GM18498 (cell line): ENCODE results near the gene SPSB3.
A peak's percentile ranks its signal among the peaks of the same experiment; 100 is the strongest.

Experiments
- ATAC-seq: cut with Tn5 transposase; IDR thresholded peaks from one replicate; pipeline ENCODE4 v1.9.1; 2021; ENCODE audit warnings: mild to moderate bottlenecking, moderate library complexity; ENCODE audit not compliant: unreplicated experiment

Gene SPSB3

DNA sequence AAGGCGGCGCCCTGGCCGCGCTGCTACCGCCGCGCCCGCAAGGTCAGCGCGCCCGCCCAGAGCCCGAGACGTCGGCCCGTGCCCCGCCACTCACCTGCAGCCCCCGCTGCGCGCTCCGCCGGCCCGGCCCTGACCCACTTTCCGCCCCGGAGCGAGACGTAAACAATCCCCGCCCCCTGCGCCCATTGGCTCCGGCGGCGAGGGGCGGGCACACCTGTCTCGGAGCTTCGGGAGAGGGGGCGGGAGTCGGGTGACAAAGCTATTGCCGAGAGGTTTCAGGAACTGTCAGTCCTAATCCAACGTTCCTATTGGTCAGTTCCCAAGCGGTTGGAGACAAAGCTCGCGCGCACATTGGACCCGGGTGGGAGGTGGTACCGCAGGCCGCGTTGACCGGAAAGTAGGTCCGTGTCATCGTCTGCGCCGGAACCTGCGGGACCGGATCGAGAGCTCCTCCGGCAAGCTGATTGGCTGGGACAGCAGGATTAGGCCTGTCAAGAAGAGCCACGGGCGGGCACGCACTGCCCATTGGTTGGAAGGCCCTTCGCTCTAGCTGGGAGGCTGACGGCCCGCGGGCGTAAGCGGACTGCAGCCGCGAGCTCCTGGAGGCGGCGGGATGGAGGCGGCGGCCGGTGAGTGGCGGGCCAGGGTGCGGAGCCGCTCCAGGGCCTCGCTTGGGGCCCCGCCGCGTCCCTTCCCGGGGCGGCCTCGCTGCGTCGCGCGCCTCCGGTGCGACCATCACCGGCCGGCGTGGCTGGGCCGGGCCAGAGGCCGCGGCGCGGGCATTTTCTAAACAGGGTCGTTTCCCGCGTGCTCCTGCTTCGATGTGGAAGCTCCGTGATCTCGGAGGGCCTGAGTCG, at the start of gene SPSB3, which contains the start of gene NUBP2:
TSS of gene SPSB3 (minus strand) at position 164 of the 857 bp plus-strand sequence. CDS start 1,088 bp downstream, outside the sequence.
TSS of gene NUBP2 (plus strand) at position 553 of the 857 bp plus-strand sequence. CDS start at position 614, 61 bp downstream.
- ATAC-seq = peak; percentile 85

DNA sequence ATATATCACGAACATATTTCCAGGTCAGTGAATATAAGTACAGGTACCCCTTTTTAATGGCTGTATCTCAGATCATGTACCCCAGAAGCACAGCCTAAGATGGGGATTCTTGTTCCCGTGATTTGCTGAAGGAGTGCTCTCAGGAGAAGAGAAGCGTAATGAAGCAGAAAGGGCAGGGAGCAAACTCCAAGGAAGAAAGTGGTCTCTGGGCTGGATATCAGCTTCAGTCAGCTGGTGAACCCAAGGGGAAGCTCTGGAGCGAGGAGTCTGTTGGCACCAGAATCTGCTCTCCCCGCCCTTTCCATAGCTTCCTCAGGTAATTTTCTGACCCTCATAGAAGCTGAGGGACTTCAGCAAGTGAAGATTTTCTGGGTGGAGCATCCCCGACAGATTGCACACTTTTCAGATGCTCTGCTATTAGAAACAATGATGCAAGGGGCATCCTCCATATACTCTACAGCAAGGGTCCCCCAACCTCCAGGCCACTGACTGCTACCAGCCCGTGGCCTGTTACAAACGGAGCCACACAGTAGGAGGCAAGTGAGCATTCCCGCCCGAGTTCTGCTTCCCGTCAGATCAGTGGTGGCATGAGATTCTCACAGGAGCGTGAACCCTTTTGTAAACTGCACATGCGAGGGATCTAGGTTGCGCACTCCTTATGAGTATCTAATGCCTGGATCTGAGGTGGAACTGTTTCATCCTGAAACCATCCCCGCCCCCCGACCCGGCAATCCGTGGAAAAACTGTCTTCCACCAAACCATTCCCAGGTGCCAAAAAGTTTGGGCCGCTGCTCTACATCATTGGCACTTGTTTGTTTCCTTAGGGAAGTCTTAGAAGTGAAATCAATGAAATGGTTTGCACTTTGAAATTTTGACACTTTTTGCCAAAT, 49.1 kb upstream of the SPSB3 start:
- no peak for ATAC-seq

DNA sequence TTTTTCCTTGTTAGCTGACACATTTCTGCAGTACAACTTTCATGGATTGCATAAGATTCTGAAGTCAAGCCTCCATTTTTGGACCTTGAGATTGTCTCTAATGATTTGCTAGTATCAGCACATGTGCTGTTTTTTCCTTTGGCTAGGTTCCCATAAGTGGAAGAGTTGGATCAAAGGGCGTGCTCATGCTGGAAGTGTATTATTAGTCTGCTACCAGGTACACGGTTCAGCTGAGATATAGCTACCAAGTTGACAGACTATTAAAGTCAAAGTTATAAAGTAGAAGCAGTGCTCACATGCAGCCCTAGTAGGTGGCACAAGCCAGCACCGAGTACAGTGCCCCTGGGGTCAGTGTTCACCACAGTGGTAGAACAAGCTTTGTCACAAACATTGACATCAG, 47.8 kb upstream of the SPSB3 start:
- ATAC-seq = no peak

DNA sequence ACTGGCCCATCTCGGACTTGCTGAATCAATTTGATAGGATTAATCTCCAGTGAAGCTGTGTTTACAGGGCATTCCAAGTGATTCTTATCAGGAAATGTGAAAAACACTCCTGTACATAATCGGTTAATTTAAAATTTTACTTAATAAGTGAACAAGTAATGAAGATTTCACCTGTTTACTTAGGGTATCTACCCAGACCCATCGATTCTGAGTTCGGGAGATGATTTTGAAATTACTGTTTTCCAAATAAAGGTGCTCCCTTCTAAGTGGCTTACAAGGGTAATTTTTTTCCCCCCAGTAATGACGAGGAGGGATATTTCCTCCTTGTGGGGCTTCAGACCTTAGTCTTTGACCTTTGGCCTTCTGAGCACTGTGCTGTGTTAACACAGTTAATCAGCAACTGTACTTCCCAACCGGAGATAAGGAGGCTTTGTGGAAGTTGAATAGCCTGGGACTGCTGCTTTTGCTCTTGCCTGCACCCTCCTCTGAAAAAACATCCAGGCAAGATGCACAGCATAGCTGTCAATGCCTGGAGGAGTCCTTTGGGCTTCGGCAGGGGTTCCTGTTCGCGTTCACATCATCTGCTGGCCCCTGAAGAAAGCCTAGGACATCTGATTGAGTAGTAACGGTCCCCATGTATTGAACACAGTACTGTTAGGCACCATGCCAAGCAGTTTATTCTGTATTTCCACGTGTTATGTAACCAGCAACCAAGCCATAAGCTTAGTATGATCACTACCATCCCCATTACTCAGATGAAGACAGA, 46.5 kb upstream of the SPSB3 start:
- no peak for ATAC-seq

- ATAC-seq = peak; percentile 88
Measured at GRCh38 chr16:1826691-1827573, 44.6 kb upstream of the SPSB3 start, which contains the start of the genes FAHD1 and HAGH. FAHD1 (plus strand) TSS chr16:1827206; CDS start chr16:1827239, 33 bp downstream. HAGH (minus strand) TSS chr16:1826825; CDS start chr16:1826787, 38 bp downstream.

GRCh38 chr16:1825864-1826690, 43.7 kb upstream of the SPSB3 start:
- ATAC-seq = peak; percentile 60

- no peak for ATAC-seq
Measured at GRCh38 chr16:1825381-1825863, 43.1 kb upstream of the SPSB3 start.

DNA sequence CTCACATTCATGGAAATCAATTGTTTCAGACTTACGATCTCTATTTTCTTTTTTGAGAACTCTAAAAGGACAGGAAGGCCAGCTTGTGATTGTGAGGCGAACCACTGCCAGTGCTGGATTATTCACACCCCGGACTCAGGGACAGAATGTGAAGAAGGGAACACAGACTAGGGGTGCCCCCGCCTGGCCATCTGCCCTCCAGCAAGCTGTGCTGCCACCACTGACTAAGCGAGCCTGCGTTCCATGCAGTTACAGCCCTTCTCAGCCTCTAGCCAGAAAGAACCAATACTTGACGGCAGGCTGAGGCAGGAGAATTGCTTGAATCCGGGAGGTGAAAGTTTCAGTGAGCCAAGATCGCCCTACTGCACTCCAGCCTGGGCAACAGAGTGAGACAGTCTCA, 41.5 kb upstream of the SPSB3 start:
- ATAC-seq = no peak

GRCh38 chr16:1822801-1823200, 40.4 kb upstream of the SPSB3 start:
- ATAC-seq = no peak

GRCh38 chr16:1821861-1822611, 39.7 kb upstream of the SPSB3 start:
- no peak for ATAC-seq

DNA sequence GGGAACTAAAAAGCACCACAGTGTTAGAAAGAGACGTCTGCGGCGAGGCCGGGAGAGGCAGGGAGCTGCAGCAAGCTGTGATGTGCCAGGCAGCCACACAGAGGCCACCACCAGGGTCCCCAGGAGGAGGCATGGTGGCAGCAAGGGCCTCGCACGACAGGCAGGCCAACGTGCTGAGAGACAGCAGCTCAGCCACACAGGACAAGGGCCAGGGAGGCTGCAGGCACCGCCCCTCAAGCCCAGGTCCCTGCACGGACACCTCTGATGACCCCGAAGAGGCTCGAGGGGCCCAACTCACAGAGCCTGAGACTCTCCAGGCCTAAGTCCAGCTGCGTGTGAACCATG, 38.5 kb upstream of the SPSB3 start:
- no peak for ATAC-seq

DNA sequence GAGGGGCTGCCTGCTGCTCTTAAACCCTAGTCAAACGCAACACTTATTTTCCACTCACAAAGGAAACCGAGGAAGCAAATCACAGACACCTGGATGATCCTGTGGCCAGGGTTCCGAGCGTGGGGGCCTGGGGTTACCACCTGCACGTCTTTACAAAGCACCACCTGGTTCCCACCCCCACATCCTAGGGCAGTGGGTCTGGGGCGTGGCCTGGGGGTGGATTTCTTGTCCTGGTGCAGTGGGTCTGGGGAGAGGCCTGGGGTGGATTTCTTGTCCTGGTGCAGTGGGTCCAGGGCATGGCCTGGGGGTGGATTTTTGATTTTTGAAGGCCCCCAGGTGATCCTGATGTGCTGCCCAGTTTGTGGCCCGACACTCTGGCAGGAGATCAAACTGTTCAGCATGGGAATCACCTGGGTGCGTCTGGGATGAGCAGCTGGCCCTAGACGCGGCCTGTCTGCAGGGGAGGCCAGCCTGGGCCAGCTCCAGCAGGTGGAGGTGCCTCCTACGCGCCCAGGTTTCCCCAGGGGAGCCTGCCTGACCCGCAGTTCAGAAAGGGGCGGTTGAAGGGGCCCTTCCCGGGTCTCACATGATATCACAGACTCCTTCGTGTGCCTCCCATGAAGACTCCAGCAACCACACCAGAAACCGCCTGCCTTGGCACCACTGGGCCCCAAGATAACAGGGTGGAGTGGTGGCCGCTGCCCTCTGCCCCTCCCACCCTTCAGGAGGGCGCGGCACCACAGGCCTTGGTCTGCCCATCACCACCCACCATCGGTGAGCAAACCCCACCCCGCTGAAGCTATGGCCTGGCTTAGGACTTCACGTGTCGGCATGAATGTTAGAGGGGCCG, 38.0 kb upstream of the SPSB3 start:
- no peak for ATAC-seq

- ATAC-seq = no peak
Measured at GRCh38 chr16:1819611-1820010, 37.2 kb upstream of the SPSB3 start.

- ATAC-seq = no peak
Measured at GRCh38 chr16:1818873-1819525, 36.6 kb upstream of the SPSB3 start.

DNA sequence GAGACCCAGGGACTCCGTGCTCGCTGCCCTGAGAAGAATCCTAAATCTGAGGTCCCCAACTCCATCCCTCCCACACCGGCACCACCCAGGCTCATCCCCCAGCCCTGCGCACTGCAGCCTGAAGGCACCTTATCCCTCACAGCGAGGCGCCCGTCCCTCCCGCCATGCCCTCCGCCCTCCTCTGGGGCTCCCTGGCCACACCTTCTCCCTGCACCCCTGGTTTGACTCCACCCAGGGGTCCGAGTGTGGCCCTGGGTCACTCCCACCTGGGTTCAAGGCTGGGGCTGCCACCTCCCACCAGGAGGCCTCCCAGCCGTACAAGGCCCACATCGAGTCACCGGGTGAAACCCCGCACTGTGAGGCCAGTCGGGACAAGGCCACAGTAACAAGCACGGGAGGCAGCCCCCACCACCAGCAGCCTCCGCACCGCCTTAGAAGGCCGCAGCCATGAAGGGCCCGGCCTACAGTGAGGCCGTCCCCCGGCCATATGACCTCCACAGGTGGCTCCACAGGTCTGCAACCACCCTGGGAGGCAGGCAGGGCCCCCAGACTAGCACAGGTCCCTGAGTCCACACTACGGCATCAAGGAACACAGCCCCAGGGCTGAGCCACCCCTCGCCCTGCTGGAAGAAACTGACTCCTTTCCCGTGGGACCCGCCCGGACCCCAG, 36.0 kb upstream of the SPSB3 start:
- no peak for ATAC-seq

GRCh38 chr16:1817716-1818115, 35.3 kb upstream of the SPSB3 start:
- no peak for ATAC-seq
